ENCODE data around the gene LSMEM2.

Gene LSMEM2

GRCh38 chr3:50322115-50322385, 43.2 kb downstream of the LSMEM2 start:
- no peak for DNase-seq (ENCODE audit: low read depth, low spot score)

- no peak for DNase-seq (ENCODE audit: low read depth, low spot score)
Observed at GRCh38 chr3:50322386-50323091, 43.7 kb downstream of the LSMEM2 start, which contains the start of gene HYAL2. TSS of gene HYAL2 (minus strand) at chr3:50322745. CDS start at chr3:50320489, 2,256 bp downstream.

- no peak for DNase-seq (ENCODE audit: low read depth, low spot score)
Observed at GRCh38 chr3:50323092-50323600, 44.3 kb downstream of the LSMEM2 start.

- no peak for DNase-seq (ENCODE audit: low read depth, low spot score)
Observed at GRCh38 chr3:50323614-50324199, 44.8 kb downstream of the LSMEM2 start.

- DNase-seq (ENCODE audit: low read depth, low spot score) = no peak
Observed at GRCh38 chr3:50324351-50325112, 45.6 kb downstream of the LSMEM2 start.

GRCh38 chr3:50325113-50325480, 46.2 kb downstream of the LSMEM2 start:
- no peak for DNase-seq (ENCODE audit: low read depth, low spot score)

- no peak for DNase-seq (ENCODE audit: low read depth, low spot score)
Observed at GRCh38 chr3:50325497-50326181, 46.8 kb downstream of the LSMEM2 start.

GRCh38 chr3:50326182-50326541, 47.3 kb downstream of the LSMEM2 start:
- DNase-seq (ENCODE audit: low read depth, low spot score) = no peak

- DNase-seq (ENCODE audit: low read depth, low spot score) = no peak
Observed at GRCh38 chr3:50327129-50327528, 48.2 kb downstream of the LSMEM2 start.

- peak; percentile 85 for DNase-seq (ENCODE audit: low read depth, low spot score)
Observed at GRCh38 chr3:50327943-50328691, 49.2 kb downstream of the LSMEM2 start, which contains the start of gene TUSC2. TSS of gene TUSC2 (minus strand) at chr3:50328223. CDS start at chr3:50328099, 124 bp downstream.

GRCh38 chr3:50330330-50330729, 51.4 kb downstream of the LSMEM2 start:
- DNase-seq (ENCODE audit: low read depth, low spot score) = no peak

GRCh38 chr3:50331364-50331907, 52.5 kb downstream of the LSMEM2 start:
- no peak for DNase-seq (ENCODE audit: low read depth, low spot score)

- DNase-seq (ENCODE audit: low read depth, low spot score) = no peak
Observed at GRCh38 chr3:50333744-50334328, 54.9 kb downstream of the LSMEM2 start.

GRCh38 chr3:50334339-50335075, 55.6 kb downstream of the LSMEM2 start:
- no peak for DNase-seq (ENCODE audit: low read depth, low spot score)

GRCh38 chr3:50336452-50337174, 57.7 kb downstream of the LSMEM2 start:
- DNase-seq (ENCODE audit: low read depth, low spot score) = no peak

- peak; percentile 97 for DNase-seq (ENCODE audit: low read depth, low spot score)
Observed at GRCh38 chr3:50337175-50337861, 58.4 kb downstream of the LSMEM2 start.

Data from brain pericyte (primary cell).